HG03039 (cell line): ENCODE results near the gene CYP4F8.
"Not testable (repeated sequence)": the region's sequence is repeated elsewhere in the genome, so short reads cannot be mapped to it uniquely, and the experiment has no call there.

Source experiments
- ATAC-seq: cut with Tn5 transposase; IDR thresholded peaks from one replicate; pipeline ENCODE4 v1.9.1; 2021; ENCODE audit warnings: mild to moderate bottlenecking, moderate library complexity; ENCODE audit not compliant: unreplicated experiment

CYP4F8 gene

GRCh38 chr19:15643387-15643786, 28.4 kb downstream of the CYP4F8 start:
- no peak for ATAC-seq

- ATAC-seq = no peak
These were observed 29.2 kb downstream of the CYP4F8 start for GRCh38 chr19:15644066-15644741.

- ATAC-seq = no peak
These were observed 29.8 kb downstream of the CYP4F8 start for GRCh38 chr19:15644816-15645215.

- no peak for ATAC-seq
These were observed 34.5 kb downstream of the CYP4F8 start for GRCh38 chr19:15649526-15649925.

- not testable (repeated sequence) for ATAC-seq
These were observed 35.1 kb downstream of the CYP4F8 start for GRCh38 chr19:15650123-15650522.

- ATAC-seq = no peak
These were observed 36.8 kb downstream of the CYP4F8 start for GRCh38 chr19:15651791-15652190.

GRCh38 chr19:15652559-15653278, 37.7 kb downstream of the CYP4F8 start:
- no peak for ATAC-seq

- ATAC-seq = no peak
These were observed 41.4 kb downstream of the CYP4F8 start for GRCh38 chr19:15656467-15656866.

GRCh38 chr19:15663247-15663646, 48.2 kb downstream of the CYP4F8 start:
- no peak for ATAC-seq

GRCh38 chr19:15666186-15666585, 51.2 kb downstream of the CYP4F8 start:
- ATAC-seq = no peak

- no peak for ATAC-seq
These were observed 51.9 kb downstream of the CYP4F8 start for GRCh38 chr19:15666883-15667282.

- ATAC-seq = no peak
These were observed 54.4 kb downstream of the CYP4F8 start for GRCh38 chr19:15669440-15669839.

GRCh38 chr19:15669891-15670290, 54.9 kb downstream of the CYP4F8 start:
- no peak for ATAC-seq

GRCh38 chr19:15671237-15671821, 56.3 kb downstream of the CYP4F8 start:
- ATAC-seq = no peak

- no peak for ATAC-seq
These were observed 57.0 kb downstream of the CYP4F8 start for GRCh38 chr19:15671891-15672579.

- no peak for ATAC-seq
These were observed 57.7 kb downstream of the CYP4F8 start, which contains the start of gene CYP4F12 for GRCh38 chr19:15672580-15673175. Gene CYP4F12, plus strand, starts transcription at chr19:15673087. Its CDS starts 443 bp downstream, at chr19:15673530.

GRCh38 chr19:15673176-15673654, 58.2 kb downstream of the CYP4F8 start:
- ATAC-seq = no peak

- no peak for ATAC-seq
These were observed 60.5 kb downstream of the CYP4F8 start for GRCh38 chr19:15675560-15675959.

- ATAC-seq = no peak
These were observed 64.1 kb downstream of the CYP4F8 start for GRCh38 chr19:15679089-15679488.

- not testable (repeated sequence) for ATAC-seq
These were observed 64.8 kb downstream of the CYP4F8 start for GRCh38 chr19:15679865-15680264.
